ENCODE results near the gene MCTP1.
"Not testable (repeated sequence)": the region's sequence is repeated elsewhere in the genome, so short reads cannot be mapped to it uniquely, and the experiment has no call there.

Gene MCTP1

DNA sequence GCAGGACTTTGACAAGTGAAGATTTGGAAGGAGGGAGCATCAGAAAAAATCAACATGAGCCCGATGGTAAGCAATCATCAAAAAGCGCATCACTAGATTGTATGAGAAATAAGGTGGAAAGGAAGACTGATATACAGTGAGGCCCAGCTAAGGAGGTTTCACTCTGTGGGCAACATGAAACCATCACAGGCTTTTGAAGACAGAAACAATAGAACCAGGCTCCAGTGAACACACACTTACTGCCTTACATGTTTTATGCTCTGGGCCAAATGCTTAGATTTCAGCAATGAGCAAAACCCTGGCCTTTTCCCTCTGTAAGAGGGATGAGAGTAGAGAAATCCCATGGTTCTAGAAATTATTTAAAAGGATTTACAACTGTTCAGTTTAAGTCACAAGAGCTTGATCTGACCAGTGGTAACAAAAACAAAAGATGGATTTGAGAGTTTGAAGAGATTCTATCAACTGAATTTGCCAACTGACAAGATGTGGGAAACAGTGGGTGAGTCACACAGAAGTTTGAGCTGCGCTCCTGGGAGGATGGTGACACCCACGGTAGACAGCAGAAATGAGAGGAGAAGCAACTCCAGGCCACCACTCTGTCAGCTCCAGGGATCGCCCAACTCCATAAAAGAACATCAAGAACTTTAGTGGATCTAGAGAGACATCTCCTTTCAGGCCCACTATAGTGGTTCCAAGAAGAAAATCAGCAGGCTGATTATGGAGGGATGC is 261.8 kb downstream of the MCTP1 start:
- DNase-seq, result no peak

DNA sequence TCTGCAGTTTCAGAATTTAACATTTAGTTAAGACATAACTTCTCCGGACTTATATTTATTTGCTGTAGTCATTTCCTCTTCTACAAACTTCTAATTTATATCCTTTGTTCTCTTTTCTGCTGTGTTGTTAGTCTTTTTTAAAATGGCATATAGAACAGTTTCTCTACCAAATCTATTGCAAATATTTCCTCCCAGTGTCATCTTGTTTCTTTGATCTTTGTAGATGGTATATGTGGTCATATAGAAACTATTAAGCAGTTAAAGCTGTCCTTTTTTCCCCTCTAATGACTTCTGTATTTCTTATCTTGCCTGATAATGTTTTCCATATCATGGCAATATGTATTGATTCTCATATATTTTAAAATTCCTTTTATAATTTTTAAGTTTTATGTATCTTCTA is 264.5 kb downstream of the MCTP1 start:
- no peak for DNase-seq

DNA sequence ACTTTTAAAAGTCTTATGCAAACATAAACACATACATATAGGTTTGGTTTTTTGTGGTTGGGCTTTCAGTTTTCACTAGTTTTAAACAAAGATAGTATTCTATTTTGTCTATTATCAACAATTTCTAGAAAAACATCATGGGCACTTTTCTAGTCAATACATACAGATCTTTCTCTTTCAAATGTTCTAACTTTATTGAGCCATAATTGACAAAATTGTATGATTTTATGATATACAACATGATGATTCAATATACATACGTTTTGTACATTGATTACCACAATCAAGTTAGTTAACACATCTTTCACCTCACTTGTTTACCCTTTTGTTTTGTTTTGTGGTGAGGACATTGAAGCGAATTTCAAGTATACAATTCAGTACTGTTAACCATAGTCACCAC is 265.9 kb downstream of the MCTP1 start:
- no peak for DNase-seq

DNA sequence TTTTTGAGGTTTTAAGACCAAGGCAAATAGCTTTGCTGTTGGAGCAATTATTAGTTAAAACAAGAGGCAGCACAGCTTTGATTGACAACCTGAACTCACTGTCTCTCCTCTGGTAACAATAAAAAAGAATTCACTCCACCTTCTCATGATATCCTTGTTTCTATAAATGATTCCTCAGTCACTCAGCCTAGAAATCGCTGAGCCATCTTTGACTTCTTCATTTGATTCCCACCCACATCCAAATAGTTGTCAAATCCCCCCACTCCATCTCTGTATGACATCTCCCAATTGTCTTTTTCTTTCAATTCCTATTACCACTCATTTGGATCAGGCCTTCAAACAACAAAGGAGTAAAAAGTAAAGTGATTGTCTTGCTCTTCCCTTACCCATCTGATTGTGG is 266.4 kb downstream of the MCTP1 start:
- DNase-seq, result no peak

DNA sequence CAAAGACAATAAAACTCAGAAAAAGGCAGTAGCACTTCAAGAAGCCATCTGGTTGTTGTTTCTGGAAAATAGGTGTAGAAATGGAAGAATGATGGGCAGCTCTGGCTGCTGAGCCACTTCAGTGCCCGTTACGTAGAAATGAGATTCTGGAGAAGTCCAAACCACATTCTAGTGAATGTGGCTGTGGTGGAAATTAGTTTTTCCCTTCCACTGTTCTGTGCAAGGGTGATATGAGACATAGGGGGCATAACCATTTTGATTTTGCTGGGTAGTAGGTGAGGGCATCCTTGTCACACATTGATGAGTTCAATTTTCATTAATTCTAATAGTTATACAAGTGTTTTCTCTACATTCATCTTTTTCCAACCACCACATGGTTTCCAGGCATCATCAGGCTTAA is 275.1 kb downstream of the MCTP1 start:
- DNase-seq, result no peak

DNA sequence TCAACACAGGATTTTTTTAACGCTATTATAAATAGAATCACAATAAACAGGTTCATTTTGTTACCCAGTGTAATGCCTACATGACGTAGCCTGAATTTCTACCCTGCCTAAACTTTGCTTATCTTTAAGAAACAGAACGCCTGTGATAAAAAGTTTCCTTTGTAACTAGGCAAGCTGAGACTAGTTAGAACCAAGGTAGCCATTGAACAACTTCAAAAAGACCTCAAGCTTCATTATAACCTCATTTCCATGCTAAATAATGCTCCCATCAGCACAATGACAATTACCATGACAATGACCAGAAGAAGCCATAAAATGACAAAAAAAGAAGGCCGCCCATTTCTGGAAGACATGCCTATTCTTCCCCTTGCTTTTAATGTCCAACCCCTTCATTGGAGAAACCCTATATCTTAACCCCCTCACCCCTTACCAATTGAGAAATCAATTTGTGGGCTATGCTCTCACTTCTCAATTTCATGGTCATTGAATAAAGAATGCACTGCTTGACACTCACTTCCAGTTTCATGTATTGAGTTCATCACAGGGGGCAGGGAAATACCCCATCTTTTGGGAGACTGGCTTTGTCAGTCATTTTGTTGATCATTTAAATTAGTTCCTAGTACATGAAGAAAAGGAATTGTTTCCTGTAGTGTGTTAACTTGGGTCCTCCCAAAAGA is 276.8 kb downstream of the MCTP1 start:
- no peak for DNase-seq

DNA sequence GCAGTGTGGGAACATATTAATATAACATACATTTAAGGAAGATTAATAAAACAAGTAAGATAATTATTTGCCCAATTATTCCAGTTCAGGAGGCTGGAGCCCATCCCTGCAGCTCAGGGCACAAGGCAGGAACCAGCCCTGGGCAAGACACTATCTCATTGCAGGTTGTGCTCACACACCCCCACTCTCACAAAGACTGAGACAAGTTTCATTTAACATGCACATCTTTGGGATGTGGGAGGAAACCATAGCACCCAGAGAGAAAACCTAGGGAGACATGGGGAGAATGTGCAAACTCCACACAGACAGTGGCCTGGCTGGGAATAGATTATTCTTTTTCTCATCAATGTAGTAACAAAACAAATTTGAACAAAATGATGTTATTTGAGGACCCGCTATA is 279.1 kb downstream of the MCTP1 start:
- no peak for DNase-seq

DNA sequence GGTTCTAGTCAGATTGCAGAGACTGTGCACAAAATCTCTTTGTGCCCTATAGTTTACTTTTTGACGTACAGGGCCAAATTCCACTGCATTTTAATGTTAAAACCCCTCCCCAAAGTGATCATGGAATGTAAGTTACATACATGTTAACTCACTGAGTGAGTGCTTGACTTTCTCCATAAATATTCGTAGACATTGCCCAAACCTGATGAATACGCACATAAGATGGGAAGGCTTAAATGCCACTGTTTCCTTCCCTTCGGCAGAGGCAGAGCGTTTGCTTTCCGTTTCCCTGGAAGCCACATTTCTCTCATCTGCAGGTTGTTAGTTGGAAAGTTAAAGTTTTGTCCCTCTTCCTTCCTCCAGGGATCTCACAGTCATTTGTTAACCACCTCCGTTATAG is 286.2 kb downstream of the MCTP1 start:
- DNase-seq, result no peak

DNA sequence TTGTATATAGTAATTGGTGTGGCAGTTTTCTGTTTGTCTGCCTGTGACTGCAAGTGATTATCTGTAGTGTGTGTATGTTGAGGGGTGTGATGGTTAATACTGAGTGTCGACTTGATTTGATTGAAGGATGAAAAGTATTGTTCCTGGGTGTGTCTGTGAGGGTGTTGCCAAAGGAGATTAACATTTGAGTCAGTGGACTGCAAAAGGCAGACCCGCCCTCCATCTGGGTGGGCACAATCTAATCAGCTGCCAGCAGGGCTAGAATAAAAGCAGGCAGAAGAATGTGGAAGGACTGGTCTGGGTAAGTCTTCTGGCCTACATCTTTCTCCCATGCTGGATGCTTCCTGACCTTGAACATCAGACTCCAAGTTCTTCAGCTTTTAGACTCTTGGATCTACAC is 290.4 kb downstream of the MCTP1 start:
- not testable (repeated sequence) for DNase-seq

DNA sequence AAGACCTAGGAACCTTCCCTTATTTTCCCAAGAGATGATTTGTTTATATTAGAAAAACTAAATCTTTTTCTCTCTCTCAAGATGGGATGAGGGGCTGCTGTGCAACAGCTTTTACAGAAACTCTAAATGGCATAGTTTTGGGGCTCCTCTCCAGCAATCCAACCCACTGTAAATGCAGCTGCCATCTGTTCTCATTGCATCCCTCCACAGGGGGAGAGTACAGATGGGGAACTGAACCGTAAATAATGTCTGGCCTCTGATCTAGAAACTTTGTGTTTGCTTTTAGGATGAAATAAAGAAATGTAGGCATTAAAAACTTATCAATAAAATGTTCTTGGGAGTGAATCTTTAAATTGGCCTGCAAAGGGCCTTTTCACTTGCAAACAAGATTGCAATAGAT is 291.4 kb downstream of the MCTP1 start:
- no peak for DNase-seq

DNA sequence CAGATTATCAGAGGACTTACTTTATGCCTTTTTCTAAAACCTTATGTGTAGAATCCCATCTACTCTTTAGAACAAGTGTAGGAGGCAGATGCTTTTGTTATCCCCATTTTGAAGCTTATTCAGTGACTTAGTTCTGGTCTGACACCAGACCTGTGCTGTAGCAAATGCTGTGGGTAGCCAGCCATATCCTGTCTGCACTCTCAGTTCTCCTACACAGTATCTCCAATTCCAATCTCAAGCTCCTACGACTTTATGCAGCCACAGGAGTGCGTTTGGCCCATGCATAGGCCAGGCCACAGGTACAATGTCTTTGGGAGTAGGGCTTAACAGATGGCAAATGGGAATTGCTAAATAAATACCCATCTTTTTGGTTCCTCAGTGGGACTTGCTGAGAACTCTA is 292.6 kb downstream of the MCTP1 start:
- no peak for DNase-seq

DNA sequence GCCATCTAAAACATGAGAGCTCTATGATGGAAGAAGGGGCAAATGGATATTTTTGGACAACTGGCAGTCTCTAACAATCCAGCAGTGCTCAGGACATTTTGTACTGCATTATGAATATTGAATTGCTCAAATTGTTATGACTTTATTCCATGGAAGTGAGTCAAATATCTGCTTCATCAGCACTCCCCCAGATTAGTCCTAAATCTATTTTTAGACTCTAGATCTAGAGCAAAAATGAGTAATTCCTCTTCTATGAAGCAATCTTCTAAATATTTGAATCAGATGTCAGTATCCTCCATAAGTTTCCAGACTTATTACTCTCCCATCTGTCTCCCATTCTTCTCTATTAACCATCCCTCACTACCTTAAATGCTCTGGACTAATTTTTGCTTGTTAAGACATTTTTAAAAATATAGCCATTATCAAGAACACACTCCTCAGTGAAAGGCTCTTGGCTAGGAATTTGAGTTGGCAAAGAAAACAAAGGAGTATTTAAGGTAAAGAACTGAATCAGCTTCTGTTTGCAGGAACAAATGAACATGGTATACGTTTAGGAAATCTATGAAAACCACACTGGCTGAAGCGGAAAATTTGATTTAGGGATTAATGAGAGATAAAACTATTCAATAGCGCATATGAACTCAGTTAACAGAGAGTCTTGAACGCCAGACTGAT is 300.9 kb downstream of the MCTP1 start:
- no peak for DNase-seq

DNA sequence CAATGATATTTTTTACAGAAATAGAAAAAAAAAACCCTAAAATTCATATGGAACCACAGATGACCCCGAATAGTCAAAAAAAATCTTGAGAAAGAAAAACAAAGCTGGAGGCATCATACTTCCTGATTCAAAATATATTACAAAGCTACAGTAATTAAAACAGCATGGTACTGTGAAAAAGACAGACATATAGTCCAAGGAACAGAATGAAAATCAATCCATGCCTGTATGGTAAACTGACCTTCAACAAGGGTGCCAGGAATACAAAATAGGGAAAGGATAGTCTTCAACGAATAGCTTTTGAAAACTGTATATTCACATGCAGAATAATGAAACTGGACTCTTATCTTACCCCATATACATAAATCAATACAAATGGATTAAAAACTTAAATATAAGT is 307.5 kb downstream of the MCTP1 start:
- DNase-seq, result no peak

DNA sequence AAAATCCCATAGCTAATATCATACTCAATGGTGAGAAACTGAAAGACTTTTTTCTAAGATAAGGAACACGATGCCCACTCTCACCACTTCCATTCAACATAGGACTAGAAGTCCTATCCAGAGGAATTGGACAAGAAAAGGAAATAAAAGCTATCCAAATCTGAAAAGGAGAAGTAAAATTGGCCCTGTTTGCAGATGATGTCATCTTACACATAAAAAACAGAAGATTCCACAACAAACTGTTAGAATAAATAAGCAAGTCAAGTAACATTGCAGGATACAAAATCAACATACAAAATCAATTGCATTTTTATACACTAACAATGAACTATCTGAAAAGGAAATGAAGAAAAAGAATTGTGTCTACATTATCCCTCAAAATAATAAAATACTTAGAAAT is 308.0 kb downstream of the MCTP1 start:
- no peak for DNase-seq

DNA sequence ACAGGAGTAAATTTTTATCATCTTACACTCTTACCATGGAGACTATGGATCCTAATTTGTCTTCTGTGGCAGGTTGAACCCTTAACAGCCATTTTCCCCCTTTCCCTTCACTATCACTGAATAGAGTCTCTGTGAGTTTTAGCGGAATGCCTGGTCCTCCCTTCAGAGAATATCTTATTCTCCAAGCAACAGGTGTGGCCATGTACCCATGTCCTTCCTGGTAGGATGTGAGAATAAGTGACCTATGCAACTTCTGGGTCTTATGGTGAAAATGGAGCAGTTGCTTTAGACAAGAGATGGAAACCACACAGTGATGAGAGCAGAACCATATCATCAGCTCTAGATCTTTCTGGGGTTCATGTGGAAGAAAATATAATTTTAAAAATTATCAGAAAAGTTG is 312.6 kb downstream of the MCTP1 start:
- DNase-seq, result no peak

DNA sequence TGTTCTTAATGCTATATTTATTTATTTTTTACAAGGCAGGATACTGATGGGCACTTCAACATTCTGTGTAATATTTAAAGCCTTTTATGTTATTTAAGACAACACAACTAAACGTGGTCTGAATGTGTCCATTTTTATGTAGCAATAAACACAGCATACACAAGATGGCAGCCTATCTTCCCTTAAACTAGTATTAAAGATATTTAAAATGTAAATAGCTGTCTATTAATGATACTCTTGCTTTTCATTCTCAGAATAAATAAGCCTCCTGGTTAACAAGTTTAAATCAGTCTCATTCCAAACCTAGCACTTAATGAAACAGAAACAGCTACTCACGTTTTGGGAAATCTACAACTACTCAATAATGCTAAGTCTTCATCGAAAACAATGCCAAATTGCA is 315.7 kb downstream of the MCTP1 start:
- no peak for DNase-seq

DNA sequence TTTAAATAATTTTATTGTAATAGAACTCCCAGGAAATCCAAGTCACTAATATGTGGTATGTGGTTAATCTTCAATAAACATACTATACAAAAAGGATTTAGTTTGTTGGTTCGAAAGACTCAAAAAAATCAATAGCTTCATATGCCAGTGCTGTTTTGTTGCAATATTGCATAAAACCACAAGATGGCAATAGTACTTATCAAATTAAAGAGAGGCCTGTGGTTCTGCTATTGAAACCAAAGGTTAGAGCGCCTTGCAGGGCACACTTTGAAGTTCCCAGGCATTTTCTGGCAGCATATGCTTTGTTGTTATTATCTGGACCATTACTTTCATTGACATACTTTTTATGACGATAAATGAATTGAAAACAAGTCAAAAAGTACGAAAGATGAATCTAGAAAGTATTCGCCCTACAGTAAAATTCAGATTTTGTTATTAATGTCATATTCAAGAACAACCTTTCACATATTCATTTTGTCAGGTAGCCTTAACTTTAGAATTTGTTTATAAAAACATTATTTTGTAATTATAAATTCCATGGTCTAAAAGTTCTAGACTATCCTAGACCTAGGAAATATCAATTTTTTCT is 316.3 kb downstream of the MCTP1 start:
- DNase-seq, result peak; percentile 7

DNA sequence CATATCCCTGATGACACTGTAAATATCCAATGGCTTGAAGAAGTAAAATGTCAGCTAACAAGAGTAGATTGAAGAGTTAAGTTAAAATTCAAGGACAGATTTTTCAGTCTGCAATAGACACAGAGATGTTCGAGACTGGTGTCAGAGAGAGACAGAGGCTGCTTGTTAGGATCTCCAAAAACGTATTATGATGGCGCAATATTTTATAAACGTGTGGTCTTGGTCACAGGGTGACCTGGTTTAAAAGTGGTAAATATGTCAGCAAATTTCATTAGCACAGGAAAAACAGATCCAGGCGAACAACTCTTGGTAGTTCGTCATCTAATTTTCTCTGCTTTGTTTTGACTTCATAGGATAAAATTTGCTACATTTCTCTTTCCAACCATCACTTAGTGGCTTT is 317.4 kb downstream of the MCTP1 start:
- no peak for DNase-seq

DNA sequence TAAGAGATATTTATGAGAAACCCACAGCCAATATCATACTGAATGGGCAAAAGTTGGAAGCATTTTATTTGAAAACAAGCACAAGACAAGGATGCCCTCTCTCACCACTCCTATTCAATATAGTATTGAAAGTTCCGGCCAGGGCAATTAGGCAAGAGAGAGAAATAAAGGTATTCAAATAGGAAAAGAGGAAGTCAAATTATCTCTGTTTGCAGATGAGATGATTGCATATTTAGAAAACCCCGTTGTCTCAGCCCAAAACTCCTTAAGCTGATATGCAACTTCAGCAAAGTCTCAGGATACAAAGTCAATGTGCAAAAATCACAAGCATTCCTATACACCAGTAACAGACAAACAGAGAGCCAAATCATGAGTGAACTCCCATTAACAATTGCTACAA is 325.6 kb downstream of the MCTP1 start:
- DNase-seq, result not testable (repeated sequence)

DNA sequence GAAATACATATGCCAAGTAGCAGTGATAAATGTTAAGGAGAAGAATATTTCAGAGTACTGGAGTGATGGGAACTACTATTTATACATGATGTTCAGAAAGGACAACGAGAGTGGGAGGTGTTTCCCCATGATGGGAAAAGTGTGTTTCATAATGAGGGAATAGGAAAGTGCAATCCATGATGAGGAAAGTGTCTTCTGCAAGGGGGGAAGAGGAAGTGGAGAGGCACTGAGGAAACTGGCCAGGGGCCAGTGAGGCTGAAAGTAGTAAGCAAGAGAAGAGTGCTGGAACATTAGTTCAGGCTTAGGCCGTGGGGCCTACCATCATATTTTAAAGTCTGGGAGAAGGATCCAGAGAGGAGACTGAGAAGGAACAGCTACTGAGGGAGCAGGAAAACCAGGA is 339.2 kb downstream of the MCTP1 start:
- DNase-seq, result no peak

DNA sequence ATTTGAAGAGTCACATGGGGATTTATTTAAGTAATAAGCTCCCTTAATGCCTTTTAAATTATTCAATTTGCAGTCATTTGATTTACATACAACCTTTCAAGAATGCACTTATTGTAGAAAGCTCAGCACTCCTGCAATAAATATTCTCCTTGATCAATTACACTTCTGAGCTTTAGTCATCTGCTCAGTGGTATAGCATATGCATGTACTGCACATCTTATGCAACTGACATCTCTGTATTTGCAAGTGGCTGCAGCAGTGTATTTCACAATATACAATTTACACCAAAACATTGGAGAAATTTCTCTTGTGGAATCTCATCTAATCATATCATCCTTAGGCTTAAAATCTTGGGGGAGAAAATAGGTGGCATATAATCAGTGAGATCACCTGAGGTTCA is 340.7 kb downstream of the MCTP1 start:
- DNase-seq, result no peak

DNA sequence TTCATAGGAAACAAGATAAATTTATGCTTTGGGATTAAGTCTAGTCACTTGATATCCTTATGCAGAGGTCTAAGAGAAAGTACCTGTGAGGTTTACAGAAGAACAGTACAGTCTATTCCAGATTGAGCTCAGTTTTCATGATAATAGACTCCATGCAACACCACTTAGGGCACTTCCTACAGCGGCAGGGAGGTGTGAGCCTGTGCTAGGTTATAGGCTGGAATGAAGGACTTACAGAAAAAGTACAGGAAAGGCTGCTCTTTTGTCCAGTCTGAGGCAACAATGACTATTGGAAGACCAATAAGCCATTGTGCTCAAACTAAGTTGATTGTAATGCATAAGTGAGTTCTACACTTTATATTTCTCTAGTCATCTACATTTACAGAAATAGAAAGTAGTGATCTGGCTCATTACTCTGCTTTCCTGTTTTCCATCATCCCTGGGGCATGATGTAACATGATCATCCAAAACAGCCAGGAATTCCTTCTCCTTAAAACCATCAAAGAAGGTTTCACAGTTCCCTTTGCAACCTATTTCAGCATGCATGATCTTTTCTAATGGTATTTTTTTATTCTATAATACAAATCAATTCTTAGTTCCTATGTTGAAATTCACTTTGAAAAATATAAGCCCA is 343.7 kb downstream of the MCTP1 start:
- no peak for DNase-seq

DNA sequence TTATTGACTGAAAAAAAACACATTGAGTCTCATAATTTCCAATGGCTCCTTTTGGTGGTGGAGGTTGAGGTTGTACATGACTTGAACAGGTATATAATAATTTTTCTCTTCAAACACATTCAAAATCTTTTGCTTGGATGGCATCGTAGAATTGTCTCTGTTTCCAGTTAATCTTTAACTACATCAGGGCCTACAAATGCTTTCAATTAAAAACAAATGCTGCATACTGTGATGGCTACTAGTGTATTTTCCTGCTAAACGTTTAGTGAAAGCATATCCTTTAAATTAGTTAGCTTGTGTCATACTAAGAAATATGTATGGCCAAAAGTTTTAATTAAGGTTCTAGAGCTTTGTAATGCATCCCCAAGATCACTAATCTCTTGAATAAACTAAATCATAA is 352.6 kb downstream of the MCTP1 start:
- no peak for DNase-seq

DNA sequence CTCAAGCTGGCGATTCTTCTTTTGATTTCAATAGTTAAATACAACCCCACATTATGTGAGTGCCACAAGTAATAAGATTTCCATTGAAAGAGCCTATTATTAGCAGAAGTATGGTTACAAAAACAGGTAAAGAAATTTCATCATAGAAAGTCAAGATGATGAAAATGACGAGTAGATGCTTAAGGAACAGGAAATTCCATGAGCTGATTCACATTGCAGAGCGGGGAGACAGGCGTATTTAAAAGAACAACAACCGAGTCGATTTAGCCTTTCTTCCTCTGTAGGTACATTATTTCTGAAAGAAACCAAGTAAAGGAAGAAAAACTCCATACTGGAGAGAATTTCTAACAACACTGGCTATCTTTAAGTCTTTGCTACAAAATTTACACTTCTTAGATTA is 356.0 kb downstream of the MCTP1 start:
- DNase-seq, result no peak
